A673 (cell line): ENCODE measurements around the gene GLIPR2.

ENCODE experiments used
- EZH2 ChIP-seq: fragments of 200-600 bp; sonication (generic); IDR thresholded peaks from 2 replicates; pipeline ENCODE4 v1.6.1; 2017; ENCODE audit warnings: borderline replicate concordance, low read depth, mild to moderate bottlenecking, mixed read lengths, antibody characterized with exemption, low read length; ENCODE audit not compliant: poor library complexity, severe bottlenecking
- TF ChIP-seq, protein P1 (sequence below): fragments of 300-800, 200-600 bp; sonication (generic); conservative IDR thresholded peaks from 2 replicates; pipeline ENCODE4 v1.5.1; 2017; ENCODE audit warnings: low read depth, mild to moderate bottlenecking, antibody characterized with exemption, low read length, moderate library complexity, mixed read lengths

DNA sequence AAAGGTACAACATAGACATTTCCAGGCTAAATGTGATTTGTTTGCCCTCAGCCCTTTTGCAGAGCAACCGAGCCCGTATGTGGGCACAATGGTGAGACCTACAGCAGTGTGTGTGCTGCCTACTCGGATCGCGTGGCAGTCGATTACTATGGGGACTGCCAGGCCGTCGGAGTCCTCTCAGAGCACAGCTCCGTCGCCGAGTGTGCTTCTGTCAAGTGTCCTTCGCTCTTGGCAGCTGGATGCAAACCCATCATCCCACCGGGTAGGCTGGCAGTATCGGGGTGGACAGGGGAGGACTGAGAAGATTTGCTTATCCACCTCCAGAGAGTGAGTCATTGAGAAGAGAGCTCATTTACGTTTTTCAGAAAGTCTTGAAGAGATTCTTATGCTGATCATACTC lies 17.8 kb upstream of the GLIPR2 start:
- TF ChIP-seq, protein P1, sequence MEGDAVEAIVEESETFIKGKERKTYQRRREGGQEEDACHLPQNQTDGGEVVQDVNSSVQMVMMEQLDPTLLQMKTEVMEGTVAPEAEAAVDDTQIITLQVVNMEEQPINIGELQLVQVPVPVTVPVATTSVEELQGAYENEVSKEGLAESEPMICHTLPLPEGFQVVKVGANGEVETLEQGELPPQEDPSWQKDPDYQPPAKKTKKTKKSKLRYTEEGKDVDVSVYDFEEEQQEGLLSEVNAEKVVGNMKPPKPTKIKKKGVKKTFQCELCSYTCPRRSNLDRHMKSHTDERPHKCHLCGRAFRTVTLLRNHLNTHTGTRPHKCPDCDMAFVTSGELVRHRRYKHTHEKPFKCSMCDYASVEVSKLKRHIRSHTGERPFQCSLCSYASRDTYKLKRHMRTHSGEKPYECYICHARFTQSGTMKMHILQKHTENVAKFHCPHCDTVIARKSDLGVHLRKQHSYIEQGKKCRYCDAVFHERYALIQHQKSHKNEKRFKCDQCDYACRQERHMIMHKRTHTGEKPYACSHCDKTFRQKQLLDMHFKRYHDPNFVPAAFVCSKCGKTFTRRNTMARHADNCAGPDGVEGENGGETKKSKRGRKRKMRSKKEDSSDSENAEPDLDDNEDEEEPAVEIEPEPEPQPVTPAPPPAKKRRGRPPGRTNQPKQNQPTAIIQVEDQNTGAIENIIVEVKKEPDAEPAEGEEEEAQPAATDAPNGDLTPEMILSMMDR = no peak
- TF ChIP-seq EZH2 = no peak
